GM21367 (cell line): ENCODE measurements around the gene CYB5RL.
"Not testable (repeated sequence)": the region's sequence is repeated elsewhere in the genome, so short reads cannot be mapped to it uniquely, and the experiment has no call there.

ENCODE experiments used
- ATAC-seq: cut with Tn5 transposase; IDR thresholded peaks from one replicate; pipeline ENCODE4 v1.9.1; 2021; ENCODE audit not compliant: unreplicated experiment

CYB5RL gene, protein sequence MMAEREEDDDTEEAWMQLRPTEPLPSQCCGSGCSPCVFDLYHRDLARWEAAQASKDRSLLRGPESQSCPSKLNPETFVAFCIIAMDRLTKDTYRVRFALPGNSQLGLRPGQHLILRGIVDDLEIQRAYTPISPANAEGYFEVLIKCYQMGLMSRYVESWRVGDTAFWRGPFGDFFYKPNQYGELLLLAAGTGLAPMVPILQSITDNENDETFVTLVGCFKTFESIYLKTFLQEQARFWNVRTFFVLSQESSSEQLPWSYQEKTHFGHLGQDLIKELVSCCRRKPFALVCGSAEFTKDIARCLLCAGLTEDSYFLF

DNA sequence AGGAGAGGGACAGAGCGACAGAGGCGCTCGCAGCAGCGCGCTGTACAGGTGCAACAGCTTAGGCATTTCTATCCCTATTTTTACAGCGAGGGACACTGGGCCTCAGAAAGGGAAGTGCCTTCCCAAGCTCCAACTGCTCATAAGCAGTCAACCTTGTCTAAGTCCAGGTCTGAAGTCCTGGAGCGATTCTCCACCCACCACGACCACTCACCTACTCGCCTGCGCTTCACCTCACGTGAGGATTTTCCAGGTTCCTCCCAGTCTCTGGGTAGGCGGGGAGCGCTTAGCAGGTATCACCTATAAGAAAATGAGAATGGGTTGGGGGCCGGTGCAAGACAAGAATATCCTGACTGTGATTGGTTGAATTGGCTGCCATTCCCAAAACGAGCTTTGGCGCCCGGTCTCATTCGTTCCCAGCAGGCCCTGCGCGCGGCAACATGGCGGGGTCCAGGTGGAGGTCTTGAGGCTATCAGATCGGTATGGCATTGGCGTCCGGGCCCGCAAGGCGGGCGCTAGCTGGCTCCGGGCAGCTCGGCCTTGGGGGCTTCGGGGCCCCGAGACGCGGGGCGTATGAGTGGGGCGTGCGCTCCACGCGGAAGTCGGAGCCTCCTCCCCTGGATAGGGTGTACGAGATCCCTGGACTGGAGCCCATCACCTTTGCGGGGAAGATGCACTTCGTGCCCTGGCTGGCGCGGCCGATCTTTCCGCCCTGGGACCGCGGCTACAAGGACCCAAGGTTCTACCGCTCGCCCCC lies at the start of gene CYB5RL, which contains the start of gene MRPL37:
CYB5RL (minus strand) TSS at position 266 of the 754 bp plus-strand sequence. CDS start 4,414 bp downstream, outside the sequence.
MRPL37 (plus strand) TSS at position 403 of the 754 bp plus-strand sequence; CDS start at position 480, 77 bp downstream.
- ATAC-seq = peak; percentile 92

DNA sequence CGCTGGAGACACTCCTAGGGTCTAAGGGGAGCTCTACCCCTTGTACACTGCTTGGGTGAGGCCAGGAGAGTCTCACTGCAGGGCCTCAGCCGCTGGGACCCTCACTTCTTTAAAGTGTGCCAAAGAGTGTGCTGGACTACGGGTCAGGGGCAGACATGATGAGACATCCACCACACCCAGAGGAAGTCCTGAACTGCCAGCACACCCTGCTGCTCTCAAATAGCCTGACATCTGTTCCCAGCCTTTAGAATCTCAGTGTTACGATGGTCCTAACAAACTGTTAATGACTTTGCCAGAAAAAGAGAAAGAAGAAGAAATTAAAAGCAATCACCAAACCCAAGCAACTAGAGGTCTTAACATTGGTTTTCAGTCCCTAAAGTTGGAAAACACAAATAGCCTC lies 49.1 kb upstream of the CYB5RL start:
- ATAC-seq = no peak

DNA sequence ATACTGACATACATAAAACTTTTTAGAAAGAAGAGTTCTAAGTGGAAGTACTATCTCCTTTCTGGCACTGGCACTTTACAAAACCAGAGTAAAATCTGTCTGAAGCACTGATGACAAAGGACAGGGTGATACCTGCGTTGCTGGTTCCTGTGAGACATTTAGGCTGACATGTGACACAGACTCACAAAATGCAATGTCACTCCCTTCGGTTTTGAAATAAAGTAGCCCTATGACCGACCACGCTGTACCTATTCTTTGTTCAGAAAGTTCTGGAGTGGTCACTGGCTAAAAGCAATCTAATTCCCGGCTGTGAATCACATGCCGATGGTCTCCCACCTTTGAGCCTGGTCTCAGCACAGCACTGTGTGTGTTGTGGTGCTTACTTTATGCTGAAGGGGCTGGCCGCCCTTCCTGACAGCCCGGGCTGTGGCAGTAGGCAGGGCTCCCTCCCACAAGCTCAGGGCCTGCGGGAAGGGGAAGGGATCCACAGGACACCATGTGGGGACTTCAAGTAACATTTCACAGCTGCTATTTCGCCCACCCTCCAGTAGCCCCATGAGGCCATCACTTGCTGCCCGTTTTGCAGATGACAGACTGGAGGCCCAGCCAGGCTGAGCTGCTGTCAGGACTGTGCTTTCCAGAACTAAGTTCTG lies 48.2 kb upstream of the CYB5RL start:
- no peak for ATAC-seq

DNA sequence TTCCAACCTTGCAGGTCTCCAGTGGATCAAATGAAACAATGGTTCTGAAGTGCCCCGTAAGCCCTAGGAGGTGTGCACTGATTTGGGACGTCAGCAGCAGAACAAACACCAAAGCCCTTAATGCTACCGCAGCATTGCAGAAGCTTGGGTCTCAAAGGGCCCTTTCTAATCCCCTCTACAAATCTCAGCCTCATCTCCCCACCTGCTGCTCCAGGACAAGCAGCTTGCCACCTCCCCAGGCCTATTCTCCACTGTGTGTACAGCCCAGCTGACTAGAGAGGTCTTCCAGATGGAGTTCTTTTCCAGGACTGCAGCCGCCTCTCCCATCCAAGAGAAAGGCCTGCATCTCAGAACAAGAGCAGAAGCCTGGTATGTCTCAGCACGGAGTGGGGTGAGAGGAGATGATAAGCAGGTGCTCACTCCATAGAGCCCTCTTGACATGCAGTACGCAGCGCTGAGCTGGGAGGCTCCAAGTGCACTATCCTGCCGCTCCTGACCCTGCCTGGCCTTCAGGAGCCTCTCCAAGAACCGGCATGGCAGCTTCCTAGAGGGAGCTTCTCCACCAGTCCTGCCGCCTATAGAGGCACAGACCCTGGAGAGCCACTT lies 46.4 kb upstream of the CYB5RL start:
- no peak for ATAC-seq

DNA sequence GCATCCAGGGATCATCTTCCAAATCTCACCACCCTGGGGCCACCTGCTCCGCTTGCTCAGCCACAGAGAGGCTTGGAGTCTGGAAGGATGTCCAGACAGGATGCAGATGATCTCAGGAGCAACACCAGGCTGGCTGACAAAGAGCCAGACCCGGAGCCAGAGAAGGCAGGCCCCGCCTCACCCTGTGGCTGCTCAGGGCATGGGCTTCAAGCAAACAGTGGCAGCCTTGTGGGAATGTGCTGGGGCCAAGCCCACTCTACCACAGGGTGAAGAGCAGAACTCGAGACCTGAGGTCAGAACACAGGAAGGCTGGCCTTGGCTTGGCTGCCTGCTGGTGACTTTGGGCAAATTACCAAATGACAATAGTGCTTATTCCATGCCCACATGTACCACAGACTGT lies 45.7 kb upstream of the CYB5RL start:
- no peak for ATAC-seq

DNA sequence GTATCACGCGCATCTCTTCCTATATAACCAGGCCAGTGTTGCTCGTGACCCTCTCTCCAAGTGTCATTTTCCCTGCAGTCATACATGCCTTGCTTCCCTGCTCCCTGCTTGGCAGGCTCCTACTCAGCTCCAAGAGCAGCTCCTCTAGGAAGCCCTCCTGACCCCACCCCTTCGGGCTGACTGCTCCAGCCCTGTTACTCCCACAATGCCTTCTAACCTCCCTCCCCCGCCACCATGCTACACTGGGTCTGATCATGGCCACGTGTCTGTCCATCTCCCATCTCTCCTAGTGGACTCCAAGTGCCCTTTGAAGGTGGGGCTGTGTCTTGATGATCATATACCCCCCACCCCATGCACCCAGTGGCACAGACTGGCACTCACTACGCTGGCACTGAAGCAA lies 44.8 kb upstream of the CYB5RL start:
- no peak for ATAC-seq

DNA sequence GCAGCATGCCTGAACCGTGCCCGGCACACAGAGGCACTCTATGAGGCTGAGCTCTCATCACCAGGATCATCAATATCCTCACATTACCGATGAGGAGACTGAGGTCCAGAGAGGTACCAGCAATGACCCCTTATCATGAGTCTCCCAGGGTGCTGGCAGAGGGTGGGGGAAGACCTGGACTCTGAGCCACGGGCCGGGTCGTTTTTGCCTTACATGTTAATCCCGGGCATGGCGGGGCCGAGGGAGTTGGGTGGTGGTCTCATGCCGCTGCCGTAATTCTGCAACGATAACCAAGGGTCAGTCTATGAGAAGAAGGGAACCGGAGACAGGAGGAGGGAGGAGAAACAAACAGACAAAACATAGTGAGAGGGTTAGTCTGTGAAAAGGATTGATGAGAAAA lies 43.2 kb upstream of the CYB5RL start:
- ATAC-seq = no peak

DNA sequence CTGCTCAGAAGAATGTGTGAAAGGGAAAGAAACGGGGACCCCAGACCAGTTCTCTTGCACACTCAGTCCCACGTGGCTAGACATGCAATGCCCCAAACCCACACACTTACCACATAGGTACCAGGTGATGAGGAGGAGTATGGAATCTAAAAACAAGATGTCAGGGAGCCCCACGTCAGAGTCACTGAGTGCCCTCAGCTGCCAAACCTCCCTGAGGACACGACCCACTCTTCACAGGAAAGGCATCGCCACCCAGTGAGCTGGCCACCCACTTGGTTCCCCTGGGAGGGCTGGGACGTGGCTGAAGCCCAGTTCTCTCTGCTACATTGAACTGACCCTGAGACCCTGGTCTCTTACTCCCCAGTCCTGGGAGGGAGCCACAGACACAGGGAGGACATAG lies 41.5 kb upstream of the CYB5RL start:
- ATAC-seq = no peak

DNA sequence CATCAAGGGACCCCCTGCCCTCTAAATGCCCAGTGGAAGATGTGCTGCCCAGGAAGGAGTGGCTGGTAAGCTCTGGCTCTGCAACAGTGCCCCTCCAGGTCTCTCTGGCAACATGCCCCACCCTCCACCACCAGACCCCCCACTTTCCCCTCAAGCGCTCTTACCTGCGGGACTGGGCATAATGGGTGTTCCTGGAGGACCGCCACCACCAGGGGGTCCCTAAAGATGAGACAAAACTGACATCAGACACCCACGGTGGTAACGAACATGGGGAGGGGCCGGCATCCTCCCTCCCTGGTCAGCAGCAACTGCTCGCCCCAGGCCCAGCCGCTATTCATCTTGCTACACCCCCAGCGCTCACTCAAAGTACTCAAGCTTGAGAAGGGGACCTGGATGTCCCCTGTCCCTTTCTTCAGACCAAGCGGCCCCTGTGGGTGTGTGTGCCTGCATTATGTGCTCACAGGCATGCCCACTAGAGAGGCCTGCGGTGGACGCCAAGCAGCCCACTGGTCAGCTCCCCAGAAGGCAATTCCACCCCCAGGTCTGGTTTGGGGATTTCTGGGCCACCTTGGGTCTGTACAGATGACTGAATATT lies 41.0 kb upstream of the CYB5RL start:
- ATAC-seq = no peak

DNA sequence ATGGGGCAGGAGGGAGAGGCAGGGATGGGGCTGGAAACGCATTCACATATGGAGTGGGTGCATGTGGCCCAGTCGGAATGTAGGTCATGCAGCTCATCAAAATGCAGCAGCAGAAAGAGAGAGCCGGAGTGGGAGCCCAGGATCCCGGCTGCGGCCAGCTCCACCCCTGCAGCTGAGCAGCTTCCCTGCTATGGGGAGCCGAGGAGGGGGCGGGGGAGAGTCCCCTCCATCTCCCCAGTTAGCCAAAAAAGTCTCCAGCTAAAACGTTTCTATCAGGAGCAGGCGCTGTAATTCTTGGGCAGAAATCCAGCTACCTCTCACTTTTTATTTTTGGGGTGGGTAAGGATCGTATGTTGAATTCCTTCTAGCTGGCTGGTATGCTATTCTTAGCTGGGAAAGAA lies 39.8 kb upstream of the CYB5RL start:
- no peak for ATAC-seq

DNA sequence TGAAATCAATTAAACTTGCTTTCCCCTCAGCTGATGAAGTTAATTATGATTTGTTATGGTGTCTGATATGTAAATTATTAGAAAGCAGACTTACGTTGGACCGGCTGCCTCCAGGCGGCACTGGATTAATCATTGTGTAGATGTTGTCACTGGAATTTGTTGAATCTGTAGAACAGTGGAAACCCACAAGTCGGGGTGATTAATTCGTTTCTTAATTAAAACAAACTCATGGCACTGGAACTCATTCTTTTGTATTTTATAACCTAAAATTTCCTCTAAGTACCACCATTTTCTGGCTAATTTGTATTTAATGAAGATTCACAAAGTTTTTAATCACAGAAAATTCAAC lies 39.2 kb upstream of the CYB5RL start:
- no peak for ATAC-seq

DNA sequence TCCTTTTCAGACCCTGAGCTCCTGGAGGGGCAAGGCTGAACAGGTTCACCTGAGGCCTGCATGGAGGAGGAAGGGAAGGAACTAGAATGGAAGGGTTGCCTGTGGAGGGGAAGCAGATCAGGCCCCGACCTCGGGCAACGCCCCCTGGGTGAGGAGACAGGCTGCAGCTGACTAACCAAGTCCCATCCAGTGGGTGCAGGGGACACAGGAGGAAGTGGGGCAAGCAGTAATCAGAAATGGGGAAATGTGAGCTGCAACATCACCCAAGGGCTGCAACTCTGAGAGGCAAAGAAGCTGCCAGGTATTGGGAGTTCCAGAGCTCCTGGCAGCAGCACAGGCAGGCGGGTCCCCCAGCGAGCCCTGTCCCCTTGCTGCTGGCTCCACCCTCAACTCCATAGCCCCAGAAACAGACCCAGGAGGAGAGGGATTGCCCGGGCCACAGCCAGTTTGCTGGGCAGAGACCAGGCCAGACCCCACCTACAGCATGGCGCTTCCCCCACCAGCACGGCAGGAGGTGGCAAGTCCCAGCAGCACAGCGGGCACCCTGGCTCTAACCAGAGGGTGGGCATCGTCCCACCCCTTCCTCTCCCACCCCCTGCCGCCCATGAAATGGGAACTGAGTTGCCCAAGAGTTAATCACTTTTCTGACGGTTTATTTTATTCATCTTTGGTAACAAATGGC lies 38.7 kb upstream of the CYB5RL start:
- ATAC-seq = no peak

DNA sequence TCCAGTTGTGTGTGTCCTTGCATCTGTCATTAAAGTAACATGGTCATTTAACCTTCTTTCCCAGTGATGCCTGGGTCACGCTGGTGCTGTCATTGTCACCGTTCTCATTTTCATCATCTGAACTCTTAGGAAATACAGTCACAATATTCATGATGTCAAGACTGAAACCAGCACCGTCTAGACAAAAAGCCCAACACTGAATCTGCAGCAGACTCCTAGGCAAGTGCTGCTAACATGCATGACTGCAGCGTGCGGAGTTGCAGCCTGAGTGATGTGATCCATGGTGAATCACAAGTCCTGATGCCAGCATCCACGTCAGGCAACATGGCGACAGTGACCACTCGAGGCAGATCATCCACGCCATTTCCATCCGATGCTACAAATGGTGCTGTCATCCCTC lies 37.8 kb upstream of the CYB5RL start:
- no peak for ATAC-seq

DNA sequence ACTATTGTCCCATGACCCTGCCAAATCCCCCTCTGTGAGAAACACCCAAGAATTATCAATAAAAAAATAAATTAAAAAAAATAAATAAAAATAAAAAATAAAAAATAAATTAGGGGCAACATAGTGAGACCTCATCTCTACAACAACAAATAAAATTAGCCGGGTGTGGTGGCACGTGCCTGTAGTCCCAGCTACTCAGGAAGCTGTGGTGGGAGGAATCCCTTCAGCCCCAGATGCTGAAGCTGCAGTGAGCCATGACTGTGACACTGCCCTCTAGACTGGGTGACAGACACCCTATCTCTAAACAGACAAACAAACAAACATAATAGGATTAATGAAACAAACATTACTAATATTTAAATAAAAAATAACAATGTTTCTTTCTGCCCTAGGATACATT lies 34.5 kb upstream of the CYB5RL start:
- ATAC-seq = no peak

DNA sequence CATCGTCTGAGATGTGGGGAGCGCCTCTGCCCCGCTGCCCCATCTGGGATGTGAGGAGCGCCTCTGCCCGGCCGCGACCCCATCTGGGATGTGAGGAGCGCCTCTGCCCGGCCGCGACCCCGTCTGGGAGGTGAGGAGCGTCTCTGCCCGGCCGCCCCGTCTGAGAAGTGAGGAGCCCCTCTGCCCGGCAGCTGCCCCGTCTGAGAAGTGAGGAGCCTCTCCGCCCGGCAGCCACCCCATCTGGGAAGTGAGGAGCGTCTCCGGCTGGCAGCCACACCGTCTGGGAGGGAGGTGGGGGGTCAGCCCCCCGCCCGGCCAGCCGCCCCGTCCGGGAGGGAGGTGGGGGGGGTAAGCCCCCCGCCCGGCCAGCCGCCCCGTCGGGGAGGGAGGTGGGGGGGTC lies 33.4 kb upstream of the CYB5RL start:
- not testable (repeated sequence) for ATAC-seq

DNA sequence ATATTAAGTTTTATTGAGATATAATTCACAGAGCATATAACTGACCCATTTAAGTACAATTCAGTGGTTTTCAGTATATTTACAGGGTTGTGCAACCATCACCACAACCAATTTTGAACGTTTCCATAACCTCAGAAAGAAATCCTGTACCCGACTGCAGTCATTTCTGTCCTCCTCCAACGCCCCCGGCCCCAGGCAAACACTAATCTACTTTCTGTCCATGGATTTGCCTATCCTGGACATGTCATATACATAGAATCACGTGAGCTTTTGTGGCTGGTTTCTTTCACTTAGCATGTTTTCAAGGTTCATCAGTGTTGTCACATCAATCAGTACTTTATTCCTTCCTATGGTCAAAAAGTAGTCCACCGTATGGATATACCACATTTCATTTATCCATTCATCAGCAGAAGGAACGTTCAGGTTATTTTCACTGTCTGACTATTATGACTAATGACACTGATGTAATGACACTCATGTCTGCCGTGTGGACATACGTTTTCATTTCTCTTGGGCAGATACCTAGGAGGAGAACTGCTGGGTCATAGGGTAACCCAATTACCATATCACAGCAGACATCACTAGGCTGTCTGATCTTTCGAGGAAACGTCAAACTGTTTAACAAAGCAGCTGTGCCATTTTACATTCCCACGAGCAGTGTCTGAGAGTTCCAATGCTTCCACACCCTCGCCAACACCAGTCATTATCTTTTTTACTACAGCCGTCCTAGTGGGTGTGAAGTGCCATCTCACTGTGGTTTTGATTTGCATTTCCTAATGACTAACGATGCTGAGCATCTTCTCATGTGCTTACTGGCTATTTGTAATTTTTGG lies 30.9 kb upstream of the CYB5RL start:
- ATAC-seq = no peak

DNA sequence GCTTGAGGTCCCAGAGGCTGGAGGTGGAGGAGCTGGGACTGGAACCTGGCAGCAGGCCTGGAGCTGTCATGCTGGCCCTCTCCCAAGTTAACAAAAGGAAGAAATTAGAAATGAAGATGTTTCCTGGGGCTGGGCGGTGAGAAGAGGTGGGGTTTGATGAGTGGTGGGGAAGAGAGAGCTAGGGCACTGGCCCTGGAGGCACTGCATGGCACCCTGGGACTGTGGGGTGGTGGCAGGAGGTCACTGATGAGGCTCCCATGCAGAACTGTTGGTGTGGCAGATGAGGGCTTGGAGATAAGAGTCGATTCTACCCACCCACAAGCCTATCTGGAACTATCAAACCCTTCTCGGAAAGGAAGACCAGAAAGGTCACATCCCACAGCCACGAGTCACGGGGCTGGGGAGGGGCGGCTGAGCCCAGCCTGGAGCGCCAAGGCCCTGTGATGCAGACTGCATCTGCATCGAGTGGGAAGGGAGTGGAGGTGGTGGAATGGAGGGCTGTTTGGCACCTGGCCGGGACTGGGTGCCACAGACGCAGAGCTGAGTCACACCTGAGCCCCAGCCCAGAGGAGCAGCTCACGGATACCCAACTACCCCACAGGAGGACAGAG lies 29.6 kb upstream of the CYB5RL start:
- ATAC-seq = no peak

DNA sequence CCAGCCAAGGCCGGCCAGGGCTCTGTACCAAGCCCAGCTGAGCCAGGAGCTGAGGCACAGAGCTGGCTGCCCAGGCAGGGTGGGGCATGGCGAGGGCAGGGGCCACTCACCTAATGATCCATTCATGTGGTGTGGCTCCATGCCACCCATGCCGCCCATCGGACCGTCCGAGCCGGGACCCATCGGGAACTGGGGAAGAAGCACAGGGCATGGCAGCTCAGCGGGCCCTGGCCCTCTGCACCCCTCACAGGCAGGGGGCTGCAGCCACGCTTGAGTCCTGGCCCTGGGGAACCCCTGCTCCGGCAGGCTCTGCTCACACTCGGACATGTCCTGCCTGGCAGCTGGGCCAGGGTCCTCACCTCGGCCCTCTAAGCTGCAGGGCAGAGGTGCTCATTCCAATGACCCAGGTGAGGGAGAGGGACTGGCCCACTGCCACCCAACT lies 28.8 kb upstream of the CYB5RL start:
- no peak for ATAC-seq

DNA sequence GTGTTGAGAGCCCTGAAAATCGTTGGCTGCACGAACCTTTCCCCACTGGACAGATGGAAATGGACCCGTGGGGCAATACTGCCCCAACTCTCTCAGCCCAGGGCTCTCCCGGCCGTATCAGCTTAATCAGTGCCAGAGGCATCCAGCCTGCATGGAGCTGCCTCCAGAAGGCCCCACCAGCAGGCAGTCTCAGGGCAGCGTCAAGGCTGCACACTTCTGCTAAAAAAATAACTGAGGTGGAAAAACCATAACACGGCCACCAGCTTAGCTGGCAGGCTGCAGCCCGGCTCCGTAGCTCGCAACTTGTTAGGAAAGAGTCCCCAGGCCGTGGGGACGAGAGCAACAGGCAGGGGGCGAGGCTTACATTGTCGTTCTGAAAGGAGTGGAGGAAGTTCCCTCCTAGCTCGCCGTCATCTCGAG lies 28.1 kb upstream of the CYB5RL start:
- ATAC-seq = no peak
